ENCODE measurements around the gene MAGEC2.

Gene MAGEC2, protein sequence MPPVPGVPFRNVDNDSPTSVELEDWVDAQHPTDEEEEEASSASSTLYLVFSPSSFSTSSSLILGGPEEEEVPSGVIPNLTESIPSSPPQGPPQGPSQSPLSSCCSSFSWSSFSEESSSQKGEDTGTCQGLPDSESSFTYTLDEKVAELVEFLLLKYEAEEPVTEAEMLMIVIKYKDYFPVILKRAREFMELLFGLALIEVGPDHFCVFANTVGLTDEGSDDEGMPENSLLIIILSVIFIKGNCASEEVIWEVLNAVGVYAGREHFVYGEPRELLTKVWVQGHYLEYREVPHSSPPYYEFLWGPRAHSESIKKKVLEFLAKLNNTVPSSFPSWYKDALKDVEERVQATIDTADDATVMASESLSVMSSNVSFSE
- total RNA-seq: 0 reads per million in 4 experiments

DNA sequence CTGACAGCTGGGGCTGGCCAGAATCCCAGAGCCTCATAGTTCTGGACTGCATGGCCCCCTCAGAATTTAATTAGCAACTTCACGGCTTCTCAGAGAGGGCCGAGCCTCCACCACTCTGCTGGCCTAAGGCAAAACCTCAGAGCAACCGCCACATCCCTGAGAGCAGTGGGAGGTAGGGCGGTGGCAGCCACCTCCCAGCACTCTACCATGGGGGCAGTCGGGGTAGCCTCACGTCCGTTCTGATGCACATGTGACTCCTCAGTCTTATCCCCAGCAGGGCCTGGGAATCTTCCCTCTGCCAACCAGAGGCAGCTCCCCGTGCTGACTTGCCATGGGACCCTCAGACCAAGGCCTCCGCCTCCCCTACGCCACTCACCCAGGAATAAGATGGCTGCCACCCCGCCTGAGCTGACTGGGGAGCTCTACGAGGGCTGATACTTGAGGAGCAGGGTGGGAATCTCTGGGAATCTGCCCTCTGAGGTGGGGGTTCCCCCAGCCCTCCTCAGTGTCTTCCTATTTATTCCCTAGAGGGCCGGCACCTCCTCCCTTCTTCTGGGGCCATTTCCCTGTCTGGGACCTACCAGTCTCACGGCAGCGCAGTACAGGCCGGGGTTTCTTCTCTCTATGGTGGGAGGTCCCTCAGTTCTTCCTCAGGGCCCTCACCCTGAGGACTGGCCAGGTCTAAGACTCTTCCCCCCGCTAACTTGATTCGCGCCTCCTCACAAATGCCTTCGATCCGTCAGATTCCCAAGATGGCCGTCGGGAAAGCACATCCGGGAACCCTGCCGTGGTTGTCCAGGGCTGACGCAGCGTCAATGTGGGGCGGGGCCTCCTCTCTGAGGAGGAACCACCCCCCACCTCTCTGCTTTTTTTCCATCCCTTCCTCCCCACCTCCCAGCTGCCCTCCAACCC, at the start of gene MAGEC2:
Gene MAGEC2 (minus strand): TSS at position 769 of the 912 bp plus-strand sequence. CDS start 1,303 bp downstream, outside the sequence.
- DNase-seq: no peak

DNA sequence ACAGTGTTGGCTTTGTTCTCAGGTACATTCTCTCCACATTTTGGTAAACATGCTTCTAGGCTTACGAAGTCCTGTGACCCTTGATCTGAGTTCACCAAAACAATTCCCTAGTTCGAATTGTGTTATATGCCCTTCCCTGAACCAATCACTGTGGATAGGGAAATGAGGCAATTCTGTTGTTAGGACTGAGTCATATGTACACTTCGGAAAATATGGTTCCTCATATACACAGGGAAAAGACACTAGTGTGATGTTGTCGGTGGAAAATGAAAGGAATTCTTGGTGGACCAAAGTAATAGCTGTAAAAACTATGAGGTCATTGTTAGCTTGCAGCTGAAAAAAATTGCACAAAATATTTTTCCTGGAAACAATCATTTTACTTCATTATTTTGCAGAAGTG, 46.6 kb upstream of the MAGEC2 start:
- no peak for DNase-seq

DNA sequence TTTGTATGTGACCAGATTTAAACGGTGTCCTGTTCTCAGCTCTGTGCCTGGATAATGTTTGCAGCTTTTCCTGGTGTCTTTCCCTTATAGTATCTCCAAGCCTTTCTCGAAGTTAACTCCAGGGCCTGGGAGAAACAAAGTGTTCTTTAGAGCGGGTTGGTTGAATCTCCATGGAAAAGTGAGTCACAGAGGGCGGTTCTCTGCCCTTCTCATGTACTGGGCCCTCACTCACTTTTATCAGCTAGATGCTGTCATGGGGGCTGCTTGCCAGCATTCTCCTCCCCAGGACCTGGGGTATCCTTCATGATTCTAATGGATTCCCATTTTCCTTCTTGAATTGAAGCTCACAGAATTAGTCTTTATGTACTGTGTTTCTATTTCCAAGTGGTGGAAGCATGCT, 46.1 kb upstream of the MAGEC2 start:
- no peak for DNase-seq

DNA sequence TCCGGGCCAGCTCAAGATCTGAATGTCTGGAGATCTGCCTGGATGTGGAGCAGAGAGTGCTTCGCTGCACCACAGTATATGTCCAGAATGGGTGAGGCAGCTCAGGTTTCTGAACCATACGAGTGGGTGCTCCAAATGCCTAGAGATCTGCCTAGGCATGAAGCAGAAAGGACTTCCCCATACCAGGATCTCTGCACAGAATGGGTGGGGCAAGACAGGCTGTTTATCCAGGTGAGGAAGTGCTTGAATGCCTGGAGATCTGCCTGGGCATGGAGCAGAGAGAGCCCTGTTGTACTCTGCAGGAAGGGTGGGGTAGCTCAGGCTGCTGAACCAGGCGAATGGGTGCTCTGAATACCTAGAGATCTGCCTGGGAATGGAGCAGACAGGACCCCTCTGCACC, 45.4 kb upstream of the MAGEC2 start:
- no peak for DNase-seq

DNA sequence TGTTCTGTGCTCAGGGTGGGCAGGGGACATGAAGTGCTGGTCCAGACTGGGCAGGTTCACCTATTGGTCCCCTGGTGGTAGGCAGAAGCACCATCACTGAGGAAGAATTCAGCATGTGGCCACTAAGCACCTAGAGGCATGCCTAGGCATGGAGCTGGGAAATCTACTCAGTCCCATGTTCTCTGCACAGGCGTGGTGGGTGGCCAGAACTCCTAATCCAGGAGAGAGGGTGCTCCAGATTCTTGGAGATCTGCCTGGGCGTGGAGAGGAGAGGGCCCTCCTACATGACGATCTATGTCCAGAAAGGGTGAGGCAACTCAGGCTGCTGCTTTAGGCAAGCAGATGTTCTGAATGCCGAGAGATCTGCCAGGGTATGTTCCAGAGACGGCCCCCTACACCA, 44.6 kb upstream of the MAGEC2 start:
- no peak for DNase-seq

DNA sequence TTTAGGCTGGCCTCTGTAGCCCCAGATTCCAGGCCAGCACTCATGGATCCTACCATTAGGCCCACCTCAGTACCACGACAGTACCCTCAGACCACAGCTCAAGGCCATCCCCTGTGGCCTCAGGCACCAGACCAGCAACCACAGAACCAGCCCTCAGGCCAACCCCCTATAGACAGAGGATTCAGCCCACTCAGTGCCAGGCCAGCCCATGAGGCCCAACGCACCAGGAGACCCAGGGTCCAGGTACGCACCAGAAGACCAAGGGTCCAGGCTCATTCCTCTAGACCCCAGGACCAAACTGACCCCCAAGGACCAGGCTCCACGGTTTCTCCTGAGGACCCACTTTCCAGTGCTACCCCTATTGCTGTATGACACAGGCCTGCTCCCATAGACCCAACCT, 39.5 kb upstream of the MAGEC2 start:
- no peak for DNase-seq

DNA sequence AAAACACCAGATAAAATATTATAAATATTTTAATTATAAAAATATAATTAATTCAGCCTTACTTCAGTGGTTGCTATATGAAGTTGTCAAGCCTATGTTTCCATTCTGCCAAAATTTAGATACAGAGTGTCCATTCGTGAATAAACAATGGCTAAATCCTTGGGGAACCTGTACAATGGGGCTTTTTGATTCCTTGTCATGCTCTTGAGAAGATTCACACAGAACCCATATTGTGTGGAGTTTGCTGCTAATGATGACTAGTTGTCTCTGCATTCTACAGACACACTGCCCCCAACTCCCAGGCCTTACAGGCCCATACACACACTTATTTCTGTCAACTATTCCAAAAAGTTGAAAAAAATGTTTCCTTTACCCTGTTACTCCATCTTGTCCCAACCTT, 33.4 kb upstream of the MAGEC2 start:
- DNase-seq: no peak

DNA sequence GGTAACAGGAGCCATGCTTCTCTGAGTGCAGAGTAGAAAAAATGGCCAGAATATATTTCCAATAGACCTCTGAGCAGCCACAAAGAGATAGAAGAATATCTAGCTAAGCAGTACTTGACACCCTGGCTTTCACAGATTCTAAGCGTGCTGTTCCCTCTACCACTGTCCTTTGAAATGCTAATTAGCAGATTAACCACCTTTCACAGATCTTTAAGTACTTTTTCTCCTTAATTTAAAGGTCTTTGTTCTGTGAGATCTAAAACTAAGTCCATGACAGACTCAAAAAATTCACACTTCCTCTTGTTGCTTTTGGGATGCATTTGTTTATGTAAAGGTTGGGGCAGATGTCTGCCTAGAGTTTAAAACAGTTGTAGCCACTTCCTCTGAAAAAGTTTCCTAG, 28.3 kb upstream of the MAGEC2 start:
- DNase-seq: no peak

DNA sequence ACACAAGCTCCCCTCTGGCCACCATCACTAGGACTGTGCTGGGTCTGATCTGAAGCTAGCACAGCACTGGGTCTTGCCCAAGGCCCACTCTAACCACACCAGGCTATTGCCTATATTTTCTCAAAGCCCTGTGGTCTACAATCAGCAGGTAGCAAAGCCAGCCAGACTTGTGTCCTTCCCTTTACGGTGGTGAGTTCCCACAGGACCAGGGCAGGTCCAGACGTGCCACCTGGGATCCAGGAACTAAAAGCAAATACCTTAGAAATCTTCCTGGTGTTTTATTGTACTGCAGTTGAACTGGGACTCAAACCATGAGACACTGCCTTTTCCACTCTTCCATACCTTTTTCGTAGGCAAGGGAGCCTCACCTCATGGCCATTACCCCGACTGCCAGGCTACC, 9.0 kb upstream of the MAGEC2 start:
- DNase-seq: no peak

DNA sequence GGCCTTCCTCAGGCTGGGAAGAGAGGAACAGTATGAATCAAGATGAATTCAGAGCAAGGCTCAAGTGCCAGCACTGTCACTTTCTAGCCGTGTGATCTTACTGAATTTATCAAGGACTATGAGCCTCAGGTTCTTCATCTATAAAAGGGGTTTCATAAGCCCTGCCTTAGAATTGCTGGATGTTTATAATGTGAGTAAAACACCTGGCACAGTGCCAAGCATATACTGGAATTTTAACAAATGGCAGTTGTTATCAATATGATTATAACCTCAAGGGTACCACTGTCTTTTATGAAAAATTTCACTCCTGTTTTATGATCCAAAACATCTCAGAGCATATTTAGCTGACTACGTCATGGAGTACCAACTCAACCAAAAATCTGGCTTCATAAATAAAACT, 4.0 kb downstream of the MAGEC2 start:
- DNase-seq: no peak

DNA sequence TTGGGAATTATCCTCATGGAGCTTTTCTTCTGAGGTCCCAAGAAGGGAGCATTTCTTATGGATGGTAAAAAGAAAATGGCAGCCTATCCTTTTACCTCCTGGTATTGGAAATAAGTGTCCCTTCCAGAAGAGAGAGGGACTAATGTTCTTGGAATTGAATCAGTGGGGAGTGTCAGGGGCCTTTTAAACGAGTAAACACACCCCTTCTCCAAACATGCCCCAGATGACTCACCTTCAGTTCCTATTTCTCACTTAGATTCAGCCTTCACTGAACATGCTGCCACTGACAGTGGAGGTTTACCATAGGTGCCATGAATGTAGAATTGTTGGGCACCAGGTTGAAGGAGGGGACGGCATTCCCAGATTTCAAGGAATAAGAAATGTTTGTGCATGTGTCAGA, 19.0 kb downstream of the MAGEC2 start:
- no peak for DNase-seq

DNA sequence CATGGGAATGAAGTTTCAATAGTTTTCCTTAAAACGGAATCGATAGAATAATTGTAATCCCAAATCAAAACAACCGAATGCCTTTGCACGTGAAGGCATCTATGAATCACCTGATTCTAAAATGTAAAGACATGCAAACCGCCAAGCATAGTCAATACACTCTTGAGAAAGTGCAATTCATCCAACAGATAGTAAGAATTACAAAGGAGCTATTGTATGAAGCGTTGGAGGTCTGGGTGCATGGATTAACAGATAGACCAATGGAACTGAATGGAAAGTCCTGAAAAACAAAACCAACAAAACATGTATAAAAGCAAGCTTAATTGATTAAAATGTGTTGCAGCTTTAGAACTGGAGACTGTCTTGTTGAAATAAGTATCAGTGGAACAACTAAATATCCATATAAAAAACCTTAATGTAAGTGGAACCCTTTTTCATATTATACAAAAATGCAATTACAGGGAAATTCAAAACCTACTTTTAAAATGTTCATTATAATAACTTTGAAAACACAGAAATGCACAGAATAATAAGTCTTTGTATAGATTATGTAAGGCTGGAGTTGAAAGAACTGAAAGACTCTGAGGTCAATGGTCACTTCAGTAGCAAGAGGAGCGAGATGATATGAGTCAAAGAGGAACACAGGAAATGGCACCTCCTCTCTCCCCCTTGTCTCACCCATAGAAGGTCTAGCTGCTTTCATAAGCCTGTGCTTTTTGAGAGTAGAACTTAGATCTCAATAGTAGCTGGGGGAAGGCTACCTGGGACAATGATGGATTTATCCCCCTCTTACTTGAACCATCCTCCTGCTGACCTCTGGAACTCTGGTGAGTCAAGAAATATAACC, 20.1 kb downstream of the MAGEC2 start:
- no peak for DNase-seq

DNA sequence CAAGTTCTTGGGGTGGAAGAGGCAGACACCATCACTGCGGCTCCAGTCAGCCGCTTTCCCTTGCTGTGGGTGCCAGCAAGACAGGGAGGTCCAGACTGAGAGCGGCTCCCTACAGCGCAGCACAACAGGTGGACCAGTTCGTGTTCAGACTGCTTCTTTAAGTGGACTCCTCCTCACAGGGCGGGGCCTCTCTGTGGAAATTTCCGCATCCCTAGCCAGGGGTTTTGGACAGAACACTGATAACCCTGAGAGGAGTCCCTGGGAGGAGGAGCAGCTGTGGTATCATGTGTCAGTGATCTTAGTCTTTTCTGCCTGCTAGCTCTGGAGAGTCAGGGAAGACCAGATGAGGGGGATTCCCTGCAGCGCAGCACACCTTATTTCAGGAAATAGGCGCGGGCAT, 48.5 kb downstream of the MAGEC2 start:
- DNase-seq: no peak
